Astrocyte (in vitro differentiated cells and primary cell): ENCODE results near the gene NT5C. TPM values are rescaled to one million over a fixed set of nuclear protein-coding genes. Genes with fewer than 3 reads are reported as not detected.

Experiments used
- DNase-seq: peaks from one replicate; pipeline ENCODE4 v3.0.0-alpha.2; 2010; ENCODE audit warnings: low read depth
- FAIRE-seq: peaks from 2 replicates; lab custom pipeline; 2011; peaks lifted over from hg19 to GRCh38; lab: Jason Lieb, UNC
- H2AFZ ChIP-seq: 2 replicates; pipeline ENCODE4 v1.6.0; 2012; ENCODE audit warnings: low read depth, low read length, inconsistent platforms
- H3K27ac ChIP-seq: 2 replicates; pipeline ENCODE4 v1.5.1; 2011; ENCODE audit warnings: low read depth, low read length, inconsistent platforms
- H3K27me3 ChIP-seq: 2 replicates; pipeline ENCODE4 v1.6.0; 2011; ENCODE audit warnings: low read length, inconsistent platforms; ENCODE audit not compliant: insufficient read depth
- H3K36me3 ChIP-seq: 2 replicates; pipeline ENCODE4 v1.5.1; 2011; ENCODE audit warnings: low read length, inconsistent platforms; ENCODE audit not compliant: insufficient read depth
- H3K4me1 ChIP-seq: 2 replicates; pipeline ENCODE4 v1.5.1; 2011; ENCODE audit warnings: low read length, inconsistent platforms; ENCODE audit not compliant: insufficient read depth
- H3K4me2 ChIP-seq: 2 replicates; pipeline ENCODE4 v1.6.0; 2012; ENCODE audit warnings: low read length, inconsistent platforms
- H3K4me3 ChIP-seq: 2 replicates; pipeline ENCODE4 v1.5.1; 2011; ENCODE audit warnings: low read depth, mild to moderate bottlenecking, low read length, inconsistent platforms; ENCODE audit not compliant: insufficient read depth
- H3K79me2 ChIP-seq: 2 replicates; pipeline ENCODE4 v1.6.0; 2012; ENCODE audit warnings: mild to moderate bottlenecking, low read length, inconsistent platforms; ENCODE audit not compliant: insufficient read depth
- H3K9ac ChIP-seq: 2 replicates; pipeline ENCODE4 v1.6.0; 2012; ENCODE audit warnings: mild to moderate bottlenecking, low read length, inconsistent platforms
- H3K9me3 ChIP-seq: 2 replicates; pipeline ENCODE4 v1.5.1; 2012; ENCODE audit warnings: low read depth, mild to moderate bottlenecking, low read length, inconsistent platforms; ENCODE audit not compliant: insufficient read depth
- H4K20me1 ChIP-seq: 2 replicates; pipeline ENCODE4 v1.6.0; 2012; ENCODE audit warnings: low read length, inconsistent platforms; ENCODE audit not compliant: insufficient read depth
- H3K27ac Mint-ChIP-seq: one replicate; pipeline ENCODE4 v1.8.0; 2021; ENCODE audit warnings: mild to moderate bottlenecking, mixed read lengths; ENCODE audit not compliant: unreplicated experiment
- H3K27me3 Mint-ChIP-seq: one replicate; pipeline ENCODE4 v1.8.0; 2021; ENCODE audit warnings: low read depth, mixed read lengths; ENCODE audit not compliant: unreplicated experiment
- H3K36me3 Mint-ChIP-seq: one replicate; pipeline ENCODE4 v1.8.0; 2021; ENCODE audit warnings: low read depth, mixed read lengths; ENCODE audit not compliant: unreplicated experiment
- H3K4me1 Mint-ChIP-seq: one replicate; pipeline ENCODE4 v1.8.0; 2021; ENCODE audit warnings: low read depth, mixed read lengths; ENCODE audit not compliant: unreplicated experiment
- H3K4me3 Mint-ChIP-seq: one replicate; pipeline ENCODE4 v1.8.0; 2021; ENCODE audit warnings: mild to moderate bottlenecking, moderate library complexity, mixed read lengths; ENCODE audit not compliant: unreplicated experiment
- H3K9me3 Mint-ChIP-seq: one replicate; pipeline ENCODE4 v1.8.0; 2021; ENCODE audit warnings: mild to moderate bottlenecking, mixed read lengths; ENCODE audit not compliant: unreplicated experiment
- CTCF ChIP-seq: IDR thresholded peaks from 2 replicates; pipeline ENCODE4 v1.5.1; 2011; ENCODE audit warnings: low read depth, mild to moderate bottlenecking, inconsistent platforms, low read length, moderate library complexity; ENCODE audit not compliant: insufficient read depth
- EZH2 ChIP-seq: IDR thresholded peaks from 2 replicates; pipeline ENCODE4 v1.6.1; 2012; ENCODE audit warnings: mild to moderate bottlenecking, low read length, inconsistent platforms; ENCODE audit not compliant: insufficient read depth
- total RNA-seq: library from RNA; stranded (reverse); gene quantifications from 2 replicates; pipeline ENCODE4 v1.2.1, GENCODE V29; 2021

Gene NT5C
- total RNA-seq, 1 donor from 2014 or later = 29.5 TPM

GRCh38 chr17:75153780-75154194, 22.2 kb upstream of the NT5C start:
- H3K9me3 Mint-ChIP-seq = no peaks in the 10 kb centered on the region

GRCh38 chr17:75152922-75153779, 21.6 kb upstream of the NT5C start:
- peaks cover 65% of the 10 kb centered on the region for H3K79me2 ChIP-seq
- Mint-ChIP-seq H3K36me3 (no peaks in the 10 kb centered on the region), H3K27me3 (no peaks in the 10 kb centered on the region), H3K27ac (peak overlapping the region; percentile 87), H3K9me3 (no peaks in the 10 kb centered on the region), H3K4me1 (peaks cover 16% of the 10 kb centered on the region), H3K4me3 (peak overlapping the region; percentile 95)
- peak overlapping the region; percentile 92 for H3K4me2 ChIP-seq
- peaks cover 47% of the 10 kb centered on the region for H4K20me1 ChIP-seq
- peak overlapping the region; percentile 89 for H3K4me3 ChIP-seq
- peaks cover 7% of the 10 kb centered on the region for H3K4me1 ChIP-seq
- no peak for DNase-seq
- no peak overlapping the region for H2AFZ ChIP-seq
- H3K27ac ChIP-seq = peak overlapping the region; percentile 77
- no peak for FAIRE-seq
- TF ChIP-seq EZH2 (no peak), CTCF (no peak)
- H3K9ac ChIP-seq = peak overlapping the region; percentile 96
- peaks cover 5% of the 10 kb centered on the region for H3K36me3 ChIP-seq
- H3K27me3 ChIP-seq = no peaks in the 10 kb centered on the region
- no peaks in the 10 kb centered on the region for H3K9me3 ChIP-seq

More at GRCh38 chr17:75153780-75154194, 22.2 kb upstream of the NT5C start:
- Histone ChIP-seq H3K27ac (peak overlapping the region; percentile 77), H3K36me3 (no peaks in the 10 kb centered on the region), H3K9me3 (no peaks in the 10 kb centered on the region), H2AFZ (no peak overlapping the region), H3K4me1 (peaks cover 10% of the 10 kb centered on the region), H3K4me2 (peak overlapping the region; percentile 92), H3K79me2 (peaks cover 59% of the 10 kb centered on the region), H3K27me3 (no peaks in the 10 kb centered on the region), H3K4me3 (peak overlapping the region; percentile 89), H3K9ac (peak overlapping the region; percentile 96), H4K20me1 (peaks cover 41% of the 10 kb centered on the region)
- DNase-seq (no peak), FAIRE-seq (no peak)
- no peaks in the 10 kb centered on the region for H3K36me3 Mint-ChIP-seq
- H3K4me1 Mint-ChIP-seq = peaks cover 16% of the 10 kb centered on the region
- peak overlapping the region; percentile 95 for H3K4me3 Mint-ChIP-seq
- no peaks in the 10 kb centered on the region for H3K27me3 Mint-ChIP-seq
- TF ChIP-seq EZH2 (no peak), CTCF (no peak)
- peak overlapping the region; percentile 87 for H3K27ac Mint-ChIP-seq

- peak overlapping the region; percentile 96 for H3K9ac ChIP-seq
- Mint-ChIP-seq H3K4me1 (peaks cover 16% of the 10 kb centered on the region), H3K9me3 (no peaks in the 10 kb centered on the region), H3K4me3 (peak overlapping the region; percentile 95), H3K36me3 (no peaks in the 10 kb centered on the region), H3K27ac (peak overlapping the region; percentile 84), H3K27me3 (no peaks in the 10 kb centered on the region)
- H3K4me1 ChIP-seq = peaks cover 7% of the 10 kb centered on the region
- TF ChIP-seq CTCF = no peak
- TF ChIP-seq EZH2 = no peak
- H3K4me2 ChIP-seq = peak overlapping the region; percentile 92
- peak overlapping the region; percentile 89 for H3K4me3 ChIP-seq
- peaks cover 54% of the 10 kb centered on the region for H4K20me1 ChIP-seq
- peak overlapping the region; percentile 77 for H3K27ac ChIP-seq
- no peaks in the 10 kb centered on the region for H3K9me3 ChIP-seq
- H2AFZ ChIP-seq = no peak overlapping the region
- peaks cover 72% of the 10 kb centered on the region for H3K79me2 ChIP-seq
- DNase-seq (no peak), FAIRE-seq (no peak)
- H3K27me3 ChIP-seq = no peaks in the 10 kb centered on the region
- H3K36me3 ChIP-seq = peaks cover 11% of the 10 kb centered on the region
Observed at GRCh38 chr17:75152523-75152921, 21.0 kb upstream of the NT5C start.
